Body of pancreas (tissue), 4 donors: ENCODE results near the gene LRFN3.

Experiments
- POLR2A ChIP-seq, 3 donors: fragments of 450-650 bp; IDR thresholded peaks; one replicate each; pipeline ENCODE4 v1.6.1; 2016; ENCODE audit warnings: antibody characterized with exemption in 3 of 3, mild to moderate bottlenecking in 2 of 3
- TF ChIP-seq, protein P1 (sequence below), 7 experiments: fragments of 450-650 bp in 4 of 7; fragments of 200-600 bp in 3 of 7; sonication (generic) in 3 of 7; IDR thresholded peaks; one replicate each; pipeline ENCODE4 v1.5.1; 2016 to 2019; ENCODE audit warnings: antibody characterized with exemption in 7 of 7

DNA sequence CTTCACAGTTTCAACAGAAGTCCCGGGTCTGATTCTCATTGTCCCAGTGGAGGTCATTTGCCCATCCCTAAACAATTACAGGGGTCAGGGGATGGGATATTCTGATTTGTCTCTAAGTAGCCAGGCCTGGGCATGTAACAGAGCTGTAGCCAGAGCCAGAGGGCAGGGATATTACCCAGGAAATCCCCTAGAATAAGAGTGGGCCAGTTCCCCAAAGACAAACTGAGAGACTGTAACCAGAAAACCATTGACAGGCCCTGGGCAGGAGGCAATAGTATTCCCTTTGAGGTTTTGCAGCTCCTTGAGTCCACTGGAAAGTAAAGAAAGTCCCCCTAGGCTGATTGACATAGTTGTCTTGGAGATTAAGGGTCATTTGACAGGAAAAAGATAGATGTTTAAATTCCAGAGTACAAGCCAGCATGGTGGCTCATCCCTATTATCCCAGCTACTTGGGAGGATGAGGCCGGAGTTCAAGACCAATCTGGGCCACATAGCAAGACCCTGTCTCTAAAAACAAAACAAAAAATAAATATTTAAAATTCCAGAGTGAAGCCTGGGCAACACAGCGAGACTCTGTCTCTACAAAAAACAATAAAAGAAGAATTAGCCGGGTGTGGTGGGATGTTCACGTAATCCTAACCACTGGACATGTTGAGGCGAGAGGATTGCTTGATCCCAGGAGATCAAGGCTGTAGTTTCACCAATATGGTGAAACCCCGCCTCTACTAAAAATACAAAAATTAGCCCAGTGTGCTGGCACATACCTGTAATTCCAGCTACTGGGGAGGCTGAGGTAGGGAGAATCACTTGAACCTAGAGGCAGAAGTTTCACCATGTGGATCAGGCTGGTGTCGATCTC lies 57.0 kb downstream of the LRFN3 start:
- TF ChIP-seq POLR2A (IDR thresholded peaks at IDR 0.05): no peak
- TF ChIP-seq, protein P1, sequence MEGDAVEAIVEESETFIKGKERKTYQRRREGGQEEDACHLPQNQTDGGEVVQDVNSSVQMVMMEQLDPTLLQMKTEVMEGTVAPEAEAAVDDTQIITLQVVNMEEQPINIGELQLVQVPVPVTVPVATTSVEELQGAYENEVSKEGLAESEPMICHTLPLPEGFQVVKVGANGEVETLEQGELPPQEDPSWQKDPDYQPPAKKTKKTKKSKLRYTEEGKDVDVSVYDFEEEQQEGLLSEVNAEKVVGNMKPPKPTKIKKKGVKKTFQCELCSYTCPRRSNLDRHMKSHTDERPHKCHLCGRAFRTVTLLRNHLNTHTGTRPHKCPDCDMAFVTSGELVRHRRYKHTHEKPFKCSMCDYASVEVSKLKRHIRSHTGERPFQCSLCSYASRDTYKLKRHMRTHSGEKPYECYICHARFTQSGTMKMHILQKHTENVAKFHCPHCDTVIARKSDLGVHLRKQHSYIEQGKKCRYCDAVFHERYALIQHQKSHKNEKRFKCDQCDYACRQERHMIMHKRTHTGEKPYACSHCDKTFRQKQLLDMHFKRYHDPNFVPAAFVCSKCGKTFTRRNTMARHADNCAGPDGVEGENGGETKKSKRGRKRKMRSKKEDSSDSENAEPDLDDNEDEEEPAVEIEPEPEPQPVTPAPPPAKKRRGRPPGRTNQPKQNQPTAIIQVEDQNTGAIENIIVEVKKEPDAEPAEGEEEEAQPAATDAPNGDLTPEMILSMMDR (IDR thresholded peaks at IDR 0.05): no peak
